H1 (cell line): ENCODE measurements around the gene SAA2. TPM values are rescaled to one million over a fixed set of nuclear protein-coding genes. Genes with fewer than 3 reads are reported as not detected.
A peak's percentile ranks its signal among the peaks of the same experiment; 100 is the strongest.

Experiments used
- CTCF ChIA-PET: fragments of 300-600 bp; sonication (Branson Sonifier 250); formaldehyde crosslinking; loops from one replicate; lab custom pipeline; 2021; ENCODE audit not compliant: partially characterized antibody; lab: Charles Lee
- POLR2A ChIA-PET: fragments of 300-600 bp; sonication (Branson Sonifier 250); formaldehyde crosslinking; loops from one replicate; lab custom pipeline; 2021; ENCODE audit warnings: inconsistent platforms; ENCODE audit not compliant: partially characterized antibody; lab: Charles Lee
- DNase-seq, 2 experiments: peaks; one replicate each; pipeline versions ENCODE4 v3.0.0 to v3.0.0-alpha.2; 2010 to 2022; ENCODE audit warnings: low spot score in 2 of 2, low read depth in 1 of 2, mixed read lengths in 1 of 2
- FAIRE-seq: peaks from 2 replicates; lab custom pipeline; 2011; peaks lifted over from hg19 to GRCh38; lab: Jason Lieb, UNC
- H2AFZ ChIP-seq: 2 replicates; pipeline ENCODE4 v1.8.1; 2012; ENCODE audit warnings: low read length, inconsistent platforms
- H2AK5ac ChIP-seq: 2 replicates; pipeline ENCODE4 v1.6.1; 2013; ENCODE audit warnings: low read depth, low read length
- H2BK120ac ChIP-seq: replicated peaks from 2 replicates; pipeline ENCODE3; 2013; ENCODE audit warnings: low read depth, low read length, inconsistent platforms
- H2BK12ac ChIP-seq: 2 replicates; pipeline ENCODE4 v1.6.1; 2013; ENCODE audit warnings: low read depth, low read length
- H2BK15ac ChIP-seq: 2 replicates; pipeline ENCODE4 v1.6.1; 2013; ENCODE audit warnings: low read length
- H2BK20ac ChIP-seq: 2 replicates; pipeline ENCODE4 v1.6.1; 2013; ENCODE audit warnings: low read length
- H2BK5ac ChIP-seq: 2 replicates; pipeline ENCODE4 v1.6.1; 2013; ENCODE audit warnings: low read depth, low read length
- H3K14ac ChIP-seq: 2 replicates; pipeline ENCODE4 v1.6.1; 2013; ENCODE audit warnings: inconsistent platforms; ENCODE audit not compliant: insufficient read length
- H3K18ac ChIP-seq: 2 replicates; pipeline ENCODE4 v1.6.1; 2013; ENCODE audit warnings: low read length; ENCODE audit errors: extremely low read depth
- H3K23ac ChIP-seq: 2 replicates; pipeline ENCODE4 v1.6.1; 2013; ENCODE audit warnings: inconsistent platforms; ENCODE audit not compliant: insufficient read length
- H3K23me2 ChIP-seq: 2 replicates; pipeline ENCODE4 v1.6.1; 2013; ENCODE audit warnings: low read depth, low read length
- H3K27ac ChIP-seq: 2 replicates; pipeline ENCODE4 v1.6.1; 2011; ENCODE audit warnings: low read depth, low read length, inconsistent platforms
- H3K27me3 ChIP-seq, 4 experiments: replicated peaks in 1 of 4; 1 replicate in 1 of 4; 2 replicates in 3 of 4; pipeline versions ENCODE4 v1.6.1 to v1.8.1; 2011 to 2013; ENCODE audit warnings: low read length in 3 of 4, mild to moderate bottlenecking in 3 of 4, inconsistent platforms in 2 of 4, mixed read lengths in 2 of 4, moderate library complexity in 1 of 4; ENCODE audit not compliant: control insufficient read depth in 3 of 4, insufficient read depth in 3 of 4; ENCODE audit errors: extremely low read depth in 1 of 4
- H3K36me3 ChIP-seq, 4 experiments: 2 replicates each; pipeline versions ENCODE4 v1.6.1 to v1.8.1; 2011 to 2013; ENCODE audit warnings: mild to moderate bottlenecking in 4 of 4, low read length in 3 of 4, moderate library complexity in 2 of 4, control low read depth in 1 of 4, inconsistent platforms in 1 of 4; ENCODE audit not compliant: insufficient read depth in 4 of 4, control insufficient read depth in 2 of 4
- H3K4ac ChIP-seq: replicated peaks from 2 replicates; pipeline ENCODE3; 2013; ENCODE audit warnings: low read length, low read depth, mixed read lengths, inconsistent platforms; ENCODE audit not compliant: insufficient read length
- H3K4me1 ChIP-seq, 4 experiments: replicated peaks in 1 of 4; 1 replicate in 1 of 4; 2 replicates in 3 of 4; pipeline versions ENCODE4 v1.6.1 to v1.8.1; 2011 to 2013; ENCODE audit warnings: low read length in 3 of 4, inconsistent platforms in 2 of 4, mixed read lengths in 1 of 4; ENCODE audit not compliant: insufficient read depth in 4 of 4, control insufficient read depth in 3 of 4
- H3K4me2 ChIP-seq, 2 experiments: 2 replicates each; pipeline versions ENCODE4 v1.6.1 to v1.8.1; 2011 to 2013; ENCODE audit warnings: low read depth in 2 of 2, low read length in 2 of 2, control low read depth in 1 of 2, inconsistent platforms in 1 of 2, mild to moderate bottlenecking in 1 of 2; ENCODE audit not compliant: insufficient read depth in 1 of 2
- H3K4me3 ChIP-seq, 4 experiments: fragments of 200-600, 300-600 bp in 1 of 4; sonication (generic), shearing (Covaris generic), sonication (Bioruptor Twin) in 1 of 4; 2 replicates each; pipeline versions ENCODE4 v1.5.1 to v1.8.1; 2011 to 2016; ENCODE audit warnings: low read length in 4 of 4, low read depth in 3 of 4, control low read depth in 2 of 4, inconsistent platforms in 2 of 4, mild to moderate bottlenecking in 2 of 4, mixed read lengths in 1 of 4, moderate library complexity in 1 of 4; ENCODE audit not compliant: insufficient read depth in 2 of 4; ENCODE audit errors: extremely low read depth in 1 of 4
- H3K56ac ChIP-seq: replicated peaks from 2 replicates; pipeline ENCODE3; 2013; ENCODE audit warnings: low read depth, mild to moderate bottlenecking, mixed read lengths, low read length, inconsistent platforms; ENCODE audit not compliant: insufficient read length
- H3K79me1 ChIP-seq: 2 replicates; pipeline ENCODE4 v1.6.1; 2013; ENCODE audit warnings: low read depth, low read length, control low read depth
- H3K79me2 ChIP-seq, 2 experiments: 2 replicates each; pipeline versions ENCODE4 v1.6.1 to v1.8.1; 2012 to 2013; ENCODE audit warnings: low read length in 2 of 2, mild to moderate bottlenecking in 2 of 2, inconsistent platforms in 1 of 2; ENCODE audit not compliant: insufficient read depth in 2 of 2, control insufficient read depth in 1 of 2
- H3K9ac ChIP-seq, 4 experiments: replicated peaks in 1 of 4; 1 replicate in 1 of 4; 2 replicates in 3 of 4; pipeline versions ENCODE4 v1.6.1 to v1.8.1; 2011 to 2013; ENCODE audit warnings: low read depth in 3 of 4, low read length in 3 of 4, control low read depth in 2 of 4, mild to moderate bottlenecking in 2 of 4, moderate library complexity in 2 of 4, inconsistent platforms in 1 of 4; ENCODE audit errors: extremely low read depth in 1 of 4
- H3K9me3 ChIP-seq, 2 experiments: 2 replicates each; pipeline versions ENCODE4 v1.6.1 to v1.8.1; 2012 to 2013; ENCODE audit warnings: mild to moderate bottlenecking in 2 of 2, moderate library complexity in 2 of 2, control low read depth in 1 of 2, inconsistent platforms in 1 of 2, low read depth in 1 of 2, low read length in 1 of 2, mixed read lengths in 1 of 2; ENCODE audit not compliant: insufficient read depth in 2 of 2
- H4K20me1 ChIP-seq, 2 experiments: replicated peaks in 1 of 2; 2 replicates each; pipeline versions ENCODE3 to v1.8.1; 2011 to 2013; ENCODE audit warnings: inconsistent platforms in 2 of 2, low read length in 2 of 2, mild to moderate bottlenecking in 1 of 2; ENCODE audit not compliant: insufficient read depth in 2 of 2, control insufficient read depth in 1 of 2
- H4K5ac ChIP-seq: 2 replicates; pipeline ENCODE4 v1.6.1; 2013; ENCODE audit warnings: low read length, low read depth, mixed read lengths, inconsistent platforms; ENCODE audit not compliant: insufficient read length
- H4K8ac ChIP-seq: 2 replicates; pipeline ENCODE4 v1.8.0; 2013; ENCODE audit warnings: mild to moderate bottlenecking, moderate library complexity, low read length, inconsistent platforms; ENCODE audit not compliant: insufficient read depth; ENCODE audit errors: extremely low read depth
- H4K91ac ChIP-seq: replicated peaks from 2 replicates; pipeline ENCODE3; 2013; ENCODE audit warnings: low read length, mixed read lengths, inconsistent platforms; ENCODE audit not compliant: insufficient read length
- BCL11A ChIP-seq, 2 experiments: IDR thresholded peaks; one replicate each; pipeline ENCODE4 v1.6.1; 2011; ENCODE audit warnings: low read depth in 2 of 2, low read length in 2 of 2, mild to moderate bottlenecking in 2 of 2
- BRCA1 ChIP-seq: IDR thresholded peaks from 2 replicates; pipeline ENCODE4 v1.6.1; 2012; ENCODE audit warnings: low read depth, low read length, improper control_type of control experiment
- CBX8 ChIP-seq: fragments of 300-800, 300-1000 bp; sonication (generic); IDR thresholded peaks from 2 replicates; pipeline ENCODE4 v1.7.1; 2016; ENCODE audit warnings: low read depth, low read length, borderline replicate concordance
- KDM1A ChIP-seq: fragments of 200-600, 300-600 bp; sonication (generic); IDR thresholded peaks from 2 replicates; pipeline ENCODE4 v1.7.1; 2016; ENCODE audit warnings: mild to moderate bottlenecking, low read length, borderline replicate concordance
- PHF8 ChIP-seq: fragments of 200-600 bp; sonication (generic); conservative IDR thresholded peaks from 2 replicates; pipeline ENCODE4 v1.7.1; 2012; ENCODE audit warnings: low read depth, mild to moderate bottlenecking, inconsistent platforms, low read length, moderate library complexity
- RAD21 ChIP-seq, 2 experiments: IDR thresholded peaks in 1 of 2; conservative IDR thresholded peaks in 1 of 2; 2 replicates each; pipeline ENCODE4 v1.6.1; 2011; ENCODE audit warnings: low read depth in 2 of 2, low read length in 2 of 2, improper control_type of control experiment in 1 of 2, inconsistent platforms in 1 of 2, mild to moderate bottlenecking in 1 of 2, moderate library complexity in 1 of 2
- SIN3A ChIP-seq, 2 experiments: IDR thresholded peaks in 1 of 2; conservative IDR thresholded peaks in 1 of 2; 2 replicates each; pipeline ENCODE4 v1.6.1; 2011 to 2012; ENCODE audit warnings: low read length in 2 of 2, improper control_type of control experiment in 1 of 2, low read depth in 1 of 2, mild to moderate bottlenecking in 1 of 2
- SP1 ChIP-seq: IDR thresholded peaks from 2 replicates; pipeline ENCODE4 v1.6.1; 2011; ENCODE audit warnings: low read depth, low read length
- TBP ChIP-seq: IDR thresholded peaks from 2 replicates; pipeline ENCODE4 v1.6.1; 2011; ENCODE audit warnings: low read depth, low read length, improper control_type of control experiment
- YY1 ChIP-seq: IDR thresholded peaks from 2 replicates; pipeline ENCODE4 v1.6.1; 2011; ENCODE audit warnings: low read depth, mild to moderate bottlenecking, low read length
- WGBS, 2 experiments: shearing (Covaris generic) in 1 of 2; methylation state at CpG; one replicate each; pipeline versions ENCODE4 v1.1.6 to v1.1.7; 2013 to 2015; ENCODE audit warnings: low lambda C conversion rate in 2 of 2, mixed read lengths in 2 of 2, inconsistent platforms in 1 of 2, low coverage in 1 of 2, missing lambda C conversion rate in 1 of 2; ENCODE audit not compliant: insufficient replicate concordance in 2 of 2, insufficient coverage in 1 of 2, insufficient read length in 1 of 2; ENCODE audit errors: extremely low coverage in 1 of 2, missing lambda C conversion rate in 1 of 2; 5-methylcytosine and 5-hydroxymethylcytosine counted together
- polyA plus RNA-seq, 7 experiments: library from polyadenylated mRNA; depleted of rRNA in 3 of 7; stranded (reverse) in 5 of 7; unstranded in 2 of 7; fragments of >200 nt in 5 of 7; fragments of 200-250 nt in 2 of 7; gene quantifications; 1 replicate in 5 of 7; 2 replicates in 1 of 7; 4 replicates in 1 of 7; pipeline versions ENCODE4 v1.2.1 to v1.2.3, GENCODE V29; 2011 to 2013; ENCODE audit warnings: missing spikeins in 2 of 7, mixed read lengths in 2 of 7
- total RNA-seq: library from RNA; stranded (reverse); fragmentation: NEBNext Ultra II Directional; extraction: Animal tissue kit (Norgen Biotek cat#: 25700); gene quantifications from 2 replicates; pipeline ENCODE4 v1.2.1, GENCODE V29; 2021

SAA2 gene
- total and polyA plus RNA-seq, 2 of the 8 experiments (the other 6 are each of a cell fraction or from before 2014, with no cell fraction given) = not detected

DNA sequence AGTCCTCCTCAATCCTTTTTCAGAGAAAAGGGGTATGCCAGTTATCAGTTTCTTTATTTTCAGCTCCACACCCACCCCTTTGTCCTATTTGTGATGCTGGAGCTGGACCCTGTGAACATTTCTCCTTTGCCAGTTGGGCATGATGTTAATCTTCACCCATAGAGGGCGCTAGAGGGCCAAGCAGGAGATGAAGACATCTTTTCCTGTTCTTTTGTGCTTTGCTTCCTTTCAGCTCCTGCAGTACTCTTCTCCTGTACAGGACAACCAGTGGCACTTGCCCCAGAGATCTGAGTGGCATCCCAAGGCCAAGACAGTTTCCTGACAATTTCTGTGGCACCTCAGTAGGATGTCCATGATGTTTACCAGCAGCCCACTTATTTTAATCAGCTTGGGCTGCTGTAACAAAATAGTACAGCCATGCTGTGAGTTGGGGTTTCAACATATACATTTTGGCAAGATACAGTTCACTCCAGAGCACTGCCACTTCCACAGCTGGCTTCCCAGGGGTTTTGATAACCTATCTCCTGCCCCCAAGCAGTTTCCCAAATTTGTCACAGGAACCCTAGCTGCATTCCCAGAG is 4.6 kb downstream of the SAA2 start:
- H2BK15ac ChIP-seq = no peak overlapping the region
- no peak overlapping the region for H3K4ac ChIP-seq
- H3K27ac ChIP-seq = no peak overlapping the region
- no peak overlapping the region for H2BK120ac ChIP-seq
- H2AK5ac ChIP-seq = no peak overlapping the region
- 8% methylated on average over 1 of the region's 1 CpG; no CpG with 5 or more reads in 1 of the 2 experiments for WGBS, 2 experiments
- H2BK20ac ChIP-seq = no peak overlapping the region
- no peak overlapping the region for H4K5ac ChIP-seq
- H3K79me1 ChIP-seq = no peaks in the 10 kb centered on the region
- H3K18ac ChIP-seq = no peak overlapping the region
- DNase-seq (peak; percentile 19 to 72), FAIRE-seq (no peak)
- H3K56ac ChIP-seq = no peak overlapping the region
- H3K9me3 ChIP-seq = 0 out of 4 replicates have a peak, but pooled peaks cover 0 to 2% of the 10 kb centered on the region in 2 experiments
- H4K8ac ChIP-seq = no peak overlapping the region
- H4K20me1 ChIP-seq = no peaks in the 10 kb centered on the region
- H3K4me2 ChIP-seq = no peak overlapping the region
- no peaks in the 10 kb centered on the region for H3K36me3 ChIP-seq
- no peak overlapping the region for H4K91ac ChIP-seq
- H3K27me3 ChIP-seq = no peaks in the 10 kb centered on the region
- no peak overlapping the region for H3K14ac ChIP-seq
- H2AFZ ChIP-seq = peak overlapping the region; percentile 60; the same call in 1 of the 2 replicates
- no peak overlapping the region for H2BK5ac ChIP-seq
- POLR2A ChIA-PET = interaction anchor here (0.7 to 1.0 kb wide), 2 partner anchors 18 to 30 kb away, joined by 3 read pairs; no protein-coding TSS in a partner anchor
- no peak overlapping the region for H3K23ac ChIP-seq
- H3K9ac ChIP-seq = no peak overlapping the region
- H3K79me2 ChIP-seq = no peaks in the 10 kb centered on the region
- CTCF ChIA-PET = interaction anchor here (0.5 to 3.0 kb wide), 41 partner anchors 9 to 835 kb away, joined by 3 to 15 read pairs (median 4); partner anchors contain the start of gene SAA1
- H3K23me2 ChIP-seq = no peaks in the 10 kb centered on the region
- H3K4me3 ChIP-seq = no peak overlapping the region
- peak overlapping the region; percentile 53; the same call in 1 of the 2 replicates for H2BK12ac ChIP-seq
- H3K4me1 ChIP-seq = no peaks in the 10 kb centered on the region
- no peak for TF ChIP-seq BRCA1
- peak; percentile 85 to 88 for TF ChIP-seq RAD21 (IDR thresholded peaks at IDR 0.05 in 1 of 2, conservative IDR thresholded peaks at IDR 0.05 in 1 of 2; ENCODE audit: low read depth in 2 of 2, low read length in 2 of 2)
- no peak for TF ChIP-seq SIN3A (conservative IDR thresholded peaks at IDR 0.05 in 1 of 2, IDR thresholded peaks at IDR 0.05 in 1 of 2; ENCODE audit: low read depth in 1 of 2, low read length in 2 of 2)
- peak; percentile 40; the same call in 1 of the 2 replicates for TF ChIP-seq YY1
- TF ChIP-seq PHF8 = no peak
- TF ChIP-seq KDM1A = no peak
- TF ChIP-seq TBP = no peak
- no peak for TF ChIP-seq CBX8
- TF ChIP-seq SP1 = no peak
- no peak for TF ChIP-seq BCL11A (IDR thresholded peaks at IDR 0.05; ENCODE audit: low read depth in 2 of 2, low read length in 2 of 2)
